CD4-positive, alpha-beta T cell (primary cell): ENCODE measurements around the gene UBALD1. TPM values are rescaled to one million over a fixed set of nuclear protein-coding genes. Genes with fewer than 3 reads are reported as not detected.

Experiments used
- ATAC-seq: fragments of 200-7000 bp; cut with Tn5 transposase; one replicate; pipeline ENCODE4 v1.10.0; 2022; ENCODE audit warnings: mild to moderate bottlenecking; ENCODE audit not compliant: poor library complexity
- CTCF ChIA-PET: fragments of 350-600 bp; sonication (Branson Sonifier 250); formaldehyde crosslinking; loops from one replicate; lab custom pipeline; 2021; ENCODE audit warnings: antibody characterized with exemption, inconsistent platforms; lab: Charles Lee
- POLR2A ChIA-PET: fragments of 350-600 bp; sonication (Branson Sonifier 250); formaldehyde crosslinking; loops from one replicate; lab custom pipeline; 2021; ENCODE audit warnings: antibody characterized with exemption, inconsistent platforms; lab: Charles Lee
- DNase-seq, 14 experiments: peaks; one replicate each; pipeline ENCODE4 v3.0.0-alpha.2; 2013 to 2020; ENCODE audit warnings: mixed read lengths in 2 of 14
- H3K27ac ChIP-seq, 2 donors: one replicate each; pipeline versions ENCODE4 v1.5.1 to v1.7.0; 2013; ENCODE audit warnings: low read length in 2 of 2, low read depth in 1 of 2, mild to moderate bottlenecking in 1 of 2
- H3K27me3 ChIP-seq, 2 experiments: 1 replicate in 1 of 2; 2 replicates in 1 of 2; pipeline versions ENCODE4 v1.6.1 to v1.7.0; 2013; ENCODE audit warnings: low read length in 2 of 2, control low read depth in 1 of 2, mild to moderate bottlenecking in 1 of 2, moderate library complexity in 1 of 2; ENCODE audit not compliant: insufficient read depth in 2 of 2, control insufficient read depth in 1 of 2
- H3K36me3 ChIP-seq: one replicate; pipeline ENCODE4 v1.6.1; 2013; ENCODE audit warnings: low read length, control low read depth; ENCODE audit not compliant: insufficient read depth
- H3K4me1 ChIP-seq: one replicate; pipeline ENCODE4 v1.6.1; 2013; ENCODE audit warnings: low read length, control low read depth; ENCODE audit not compliant: insufficient read depth
- H3K4me3 ChIP-seq: one replicate; pipeline ENCODE4 v1.5.1; 2013; ENCODE audit warnings: mild to moderate bottlenecking, low read length, moderate library complexity
- H3K9me3 ChIP-seq, 2 experiments: 1 replicate in 1 of 2; 2 replicates in 1 of 2; pipeline versions ENCODE4 v1.6.1 to v1.7.0; 2013; ENCODE audit warnings: low read length in 2 of 2, mild to moderate bottlenecking in 2 of 2, control low read depth in 1 of 2, moderate library complexity in 1 of 2; ENCODE audit not compliant: control insufficient read depth in 1 of 2, insufficient read depth in 1 of 2
- H3K27ac Mint-ChIP-seq: one replicate; pipeline ENCODE4 v1.8.0; 2020; ENCODE audit warnings: mixed read lengths
- H3K27me3 Mint-ChIP-seq: one replicate; pipeline ENCODE4 v1.8.0; 2021; ENCODE audit warnings: mixed read lengths
- H3K36me3 Mint-ChIP-seq: one replicate; pipeline ENCODE4 v1.8.0; 2021; ENCODE audit warnings: low read depth, mixed read lengths
- H3K4me1 Mint-ChIP-seq: one replicate; pipeline ENCODE4 v1.8.0; 2021; ENCODE audit warnings: low read depth, mixed read lengths
- H3K4me3 Mint-ChIP-seq: one replicate; pipeline ENCODE4 v1.8.0; 2020; ENCODE audit warnings: mild to moderate bottlenecking, mixed read lengths
- H3K9me3 Mint-ChIP-seq: one replicate; pipeline ENCODE4 v1.8.0; 2020; ENCODE audit warnings: mixed read lengths
- intact Hi-C, 2 experiments: fragments of 100-400 bp; cut with DNase I in 1 of 2; cut with micrococcal nuclease in 1 of 2; formaldehyde crosslinking; loops; one replicate each; pipeline versions ENCODE4 v1.15.1 to v1.9.0; 2023 to 2025; cut with DNase I, micrococcal nuclease
- total RNA-seq, 174 experiments: library from RNA in 2 of 174; stranded (reverse) in 2 of 174; gene quantifications; one replicate each; pipeline ENCODE4 v1.2.3 and lab custom pipeline; 2021 to 2026
- TF ChIP-seq, protein P1 (sequence below): fragments of 200-600 bp; IDR thresholded peaks from one replicate; pipeline ENCODE4 v1.8.0; 2022; ENCODE audit warnings: antibody characterized with exemption, mild to moderate bottlenecking

The UBALD1 gene
- total RNA-seq, 2 experiments from 2014 or later, result 17.5 to 19.3 TPM

DNA sequence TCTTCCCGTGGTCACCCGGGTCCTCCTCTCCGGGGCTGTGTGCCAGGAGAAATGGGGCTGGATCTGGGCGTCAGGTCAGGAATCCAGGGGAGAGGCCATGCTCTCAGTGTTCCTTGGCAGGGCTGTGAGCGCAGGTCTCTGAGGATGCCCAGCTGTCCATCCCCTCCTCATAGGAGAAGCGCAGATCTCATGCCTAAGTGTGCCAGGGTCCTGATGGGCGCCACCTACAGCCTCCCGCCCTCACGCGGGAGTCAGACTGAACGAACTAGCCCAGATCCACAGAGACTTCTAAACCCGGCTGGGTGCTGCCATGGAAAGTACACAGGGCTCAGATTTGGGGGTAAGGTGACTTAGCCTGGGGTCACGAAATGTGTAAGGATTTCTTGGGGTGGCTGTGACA, 34.2 kb upstream of the UBALD1 start:
- ChIA-PET POLR2A (interaction anchor here (1.8 kb wide), 1 partner anchor 24 kb away, joined by 7 read pairs; the partner anchor contains the start of gene MGRN1), CTCF (interaction anchor here (1.9 kb wide), 1 partner anchor 24 kb away, joined by 10 read pairs; the partner anchor contains the start of gene MGRN1)
- Mint-ChIP-seq H3K27ac (peak overlapping the region; percentile 73), H3K4me3 (no peak overlapping the region), H3K9me3 (no peaks in the 10 kb centered on the region), H3K27me3 (no peaks in the 10 kb centered on the region), H3K36me3 (peaks cover 51% of the 10 kb centered on the region), H3K4me1 (peaks cover 47% of the 10 kb centered on the region)
- H3K4me1 ChIP-seq, result peaks cover 46% of the 10 kb centered on the region
- no peaks in the 10 kb centered on the region for H3K27me3 ChIP-seq
- intact Hi-C loops, result no loop called here
- no peaks in the 10 kb centered on the region for H3K9me3 ChIP-seq
- no peak for ATAC-seq
- peaks cover 32% of the 10 kb centered on the region for H3K36me3 ChIP-seq
- no peak overlapping the region for H3K4me3 ChIP-seq
- peak in 1 of 14 experiments; percentile 25 for DNase-seq
- H3K27ac ChIP-seq, result no peak overlapping the region
- TF ChIP-seq, protein P1, sequence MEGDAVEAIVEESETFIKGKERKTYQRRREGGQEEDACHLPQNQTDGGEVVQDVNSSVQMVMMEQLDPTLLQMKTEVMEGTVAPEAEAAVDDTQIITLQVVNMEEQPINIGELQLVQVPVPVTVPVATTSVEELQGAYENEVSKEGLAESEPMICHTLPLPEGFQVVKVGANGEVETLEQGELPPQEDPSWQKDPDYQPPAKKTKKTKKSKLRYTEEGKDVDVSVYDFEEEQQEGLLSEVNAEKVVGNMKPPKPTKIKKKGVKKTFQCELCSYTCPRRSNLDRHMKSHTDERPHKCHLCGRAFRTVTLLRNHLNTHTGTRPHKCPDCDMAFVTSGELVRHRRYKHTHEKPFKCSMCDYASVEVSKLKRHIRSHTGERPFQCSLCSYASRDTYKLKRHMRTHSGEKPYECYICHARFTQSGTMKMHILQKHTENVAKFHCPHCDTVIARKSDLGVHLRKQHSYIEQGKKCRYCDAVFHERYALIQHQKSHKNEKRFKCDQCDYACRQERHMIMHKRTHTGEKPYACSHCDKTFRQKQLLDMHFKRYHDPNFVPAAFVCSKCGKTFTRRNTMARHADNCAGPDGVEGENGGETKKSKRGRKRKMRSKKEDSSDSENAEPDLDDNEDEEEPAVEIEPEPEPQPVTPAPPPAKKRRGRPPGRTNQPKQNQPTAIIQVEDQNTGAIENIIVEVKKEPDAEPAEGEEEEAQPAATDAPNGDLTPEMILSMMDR, result no peak

DNA sequence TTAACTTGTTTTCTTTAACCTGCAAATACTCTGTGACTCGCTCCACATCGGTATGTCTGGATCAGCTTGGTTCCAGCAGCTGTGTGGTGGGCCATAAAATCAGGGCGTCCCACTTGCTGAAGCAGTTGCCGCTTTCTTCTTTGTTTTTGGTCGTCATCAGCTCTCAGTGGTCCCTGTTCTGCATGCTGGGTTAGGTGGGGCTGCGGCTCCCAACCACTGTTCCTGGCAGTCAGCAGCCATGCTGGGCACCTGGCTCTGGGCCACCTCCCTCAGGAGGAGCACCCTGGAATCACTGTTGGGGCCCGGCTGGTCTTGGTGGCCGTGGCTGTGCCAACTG, 32.9 kb upstream of the UBALD1 start:
- Mint-ChIP-seq H3K27me3 (no peaks in the 10 kb centered on the region), H3K4me3 (no peak overlapping the region), H3K27ac (peak overlapping the region; percentile 84), H3K9me3 (no peaks in the 10 kb centered on the region), H3K4me1 (peaks cover 47% of the 10 kb centered on the region), H3K36me3 (peaks cover 41% of the 10 kb centered on the region)
- CTCF ChIA-PET, result no interaction called here
- no peak for DNase-seq
- TF ChIP-seq, protein P1, result no peak
- H3K36me3 ChIP-seq, result peaks cover 24% of the 10 kb centered on the region
- ATAC-seq, result no peak
- no peaks in the 10 kb centered on the region for H3K27me3 ChIP-seq
- no peaks in the 10 kb centered on the region for H3K9me3 ChIP-seq
- POLR2A ChIA-PET, result no interaction called here
- peaks cover 46% of the 10 kb centered on the region for H3K4me1 ChIP-seq
- H3K27ac ChIP-seq, result no peak overlapping the region
- H3K4me3 ChIP-seq, result no peak overlapping the region
- intact Hi-C loops, result no loop called here

DNA sequence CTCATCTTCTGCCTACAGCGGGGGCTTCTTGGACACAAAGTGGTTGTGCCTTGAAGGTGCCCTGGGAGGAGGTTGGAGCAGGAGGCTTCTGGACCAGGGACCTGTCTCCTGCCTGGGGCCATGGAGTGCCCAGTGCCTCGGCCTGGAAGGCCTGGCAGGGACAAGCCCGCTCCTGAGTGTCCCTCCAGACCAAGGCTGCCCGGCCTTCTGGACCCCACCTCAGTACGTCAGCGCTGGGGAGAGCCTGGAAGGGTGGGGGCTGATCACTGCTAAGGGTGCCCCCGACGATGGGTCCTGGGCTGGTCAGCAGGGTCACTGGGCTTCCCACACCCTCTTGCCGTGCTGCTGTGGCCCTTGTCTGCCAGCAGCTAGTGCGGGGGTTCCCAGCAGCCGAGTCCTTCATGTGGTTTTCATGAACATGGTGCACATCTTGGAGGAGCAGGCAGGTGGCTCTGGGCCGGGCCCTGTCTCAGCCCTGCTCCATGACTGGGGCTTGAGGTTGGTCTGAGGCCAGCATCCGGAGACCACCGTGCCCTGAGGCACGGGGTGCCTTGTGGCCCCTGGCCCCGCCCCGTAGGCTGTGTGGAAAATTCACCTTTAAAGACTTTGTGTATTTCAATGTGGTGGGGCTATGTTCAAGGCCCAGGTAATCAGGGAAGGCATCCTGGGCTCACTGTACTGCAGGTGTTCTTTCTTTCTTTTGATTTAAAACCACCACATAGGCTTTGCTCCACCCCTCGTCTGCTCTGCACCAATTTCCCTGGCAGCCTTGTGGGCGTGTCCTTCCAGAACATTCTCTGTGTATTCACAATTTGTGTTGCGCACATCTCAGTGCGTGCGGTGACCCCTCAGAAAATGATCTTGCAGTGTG, 32.3 kb upstream of the UBALD1 start:
- peak; percentile 68 for ATAC-seq
- peaks cover 46% of the 10 kb centered on the region for H3K4me1 ChIP-seq
- no peak overlapping the region for H3K4me3 ChIP-seq
- no peaks in the 10 kb centered on the region for H3K9me3 ChIP-seq
- DNase-seq, result peak in 3 of 14 experiments; percentile 14 to 55 (median 53)
- Mint-ChIP-seq H3K4me1 (peaks cover 47% of the 10 kb centered on the region), H3K27me3 (no peaks in the 10 kb centered on the region), H3K27ac (peak overlapping the region; percentile 84), H3K4me3 (no peak overlapping the region), H3K36me3 (peaks cover 41% of the 10 kb centered on the region), H3K9me3 (no peaks in the 10 kb centered on the region)
- no peaks in the 10 kb centered on the region for H3K27me3 ChIP-seq
- TF ChIP-seq, protein P1, result no peak
- H3K36me3 ChIP-seq, result peaks cover 18% of the 10 kb centered on the region
- intact Hi-C loops, result no loop called here
- POLR2A ChIA-PET, result no interaction called here
- peak overlapping the region; percentile 40 to 53 for H3K27ac ChIP-seq
- CTCF ChIA-PET, result no interaction called here
